Effector memory CD4-positive, alpha-beta T cell (primary cell): Measurements from ENCODE around the gene VASP.

Experiments
- DNase-seq, 3 donors: peaks; one replicate each; pipeline ENCODE4 v3.0.0-alpha.2; 2020
- H3K27ac ChIP-seq: 2 replicates; pipeline ENCODE4 v1.7.0; 2013; ENCODE audit warnings: mild to moderate bottlenecking, low read length, moderate library complexity; ENCODE audit not compliant: insufficient read depth, poor library complexity, severe bottlenecking
- H3K27me3 ChIP-seq: replicated peaks from 2 replicates; pipeline ENCODE4 v1.7.0; 2013; ENCODE audit warnings: mild to moderate bottlenecking, low read length; ENCODE audit not compliant: insufficient read depth, control insufficient read depth, poor library complexity, severe bottlenecking
- H3K36me3 ChIP-seq: 2 replicates; pipeline ENCODE4 v1.7.0; 2013; ENCODE audit warnings: mild to moderate bottlenecking, low read length, moderate library complexity; ENCODE audit not compliant: control insufficient read depth, insufficient read depth
- H3K4me1 ChIP-seq: 2 replicates; pipeline ENCODE4 v1.7.0; 2013; ENCODE audit warnings: low read length, mild to moderate bottlenecking; ENCODE audit not compliant: control insufficient read depth, insufficient read depth, poor library complexity, severe bottlenecking
- H3K4me3 ChIP-seq: 2 replicates; pipeline ENCODE4 v1.7.0; 2013; ENCODE audit warnings: low read length, low read depth, mild to moderate bottlenecking; ENCODE audit not compliant: insufficient read depth, poor library complexity, severe bottlenecking
- H3K9me3 ChIP-seq: 2 replicates; pipeline ENCODE4 v1.7.0; 2013; ENCODE audit warnings: mild to moderate bottlenecking, low read length, moderate library complexity; ENCODE audit not compliant: control insufficient read depth

VASP gene

GRCh38 chr19:45473682-45474605 is 33.3 kb upstream of the VASP start:
- H3K27ac ChIP-seq = no peak overlapping the region
- no peaks in the 10 kb centered on the region for H3K9me3 ChIP-seq
- no peaks in the 10 kb centered on the region for H3K27me3 ChIP-seq
- no peak overlapping the region for H3K4me3 ChIP-seq
- H3K4me1 ChIP-seq = peaks cover 16% of the 10 kb centered on the region
- peak; percentile 61 to 82 (median 81) for DNase-seq
- peaks cover 8% of the 10 kb centered on the region for H3K36me3 ChIP-seq

GRCh38 chr19:45474606-45475521 is 32.4 kb upstream of the VASP start:
- Histone ChIP-seq H3K4me3 (no peak overlapping the region), H3K27ac (no peak overlapping the region), H3K9me3 (no peaks in the 10 kb centered on the region), H3K27me3 (no peaks in the 10 kb centered on the region), H3K4me1 (peaks cover 10% of the 10 kb centered on the region), H3K36me3 (peaks cover 8% of the 10 kb centered on the region)
- peak; percentile 47 to 81 (median 71) for DNase-seq

- peaks cover 7% of the 10 kb centered on the region for H3K4me1 ChIP-seq
- no peaks in the 10 kb centered on the region for H3K9me3 ChIP-seq
- H3K27ac ChIP-seq = no peak overlapping the region
- H3K4me3 ChIP-seq = no peak overlapping the region
- DNase-seq = peak in 2 of 3 donors; percentile 55 to 57
- peaks cover 8% of the 10 kb centered on the region for H3K36me3 ChIP-seq
- H3K27me3 ChIP-seq = no peaks in the 10 kb centered on the region
These were observed 31.6 kb upstream of the VASP start for GRCh38 chr19:45475537-45476291.

- Histone ChIP-seq H3K27me3 (no peaks in the 10 kb centered on the region), H3K9me3 (no peaks in the 10 kb centered on the region), H3K4me3 (no peak overlapping the region), H3K36me3 (peaks cover 6% of the 10 kb centered on the region), H3K27ac (no peak overlapping the region), H3K4me1 (peaks cover 7% of the 10 kb centered on the region)
- peak in 2 of 3 donors; percentile 50 to 51 for DNase-seq
These were observed 31.0 kb upstream of the VASP start for GRCh38 chr19:45476304-45476703.

- H3K4me1 ChIP-seq = peaks cover 7% of the 10 kb centered on the region
- DNase-seq = peak in 2 of 3 donors; percentile 33 to 41
- no peak overlapping the region for H3K4me3 ChIP-seq
- H3K36me3 ChIP-seq = no peaks in the 10 kb centered on the region
- no peaks in the 10 kb centered on the region for H3K9me3 ChIP-seq
- H3K27me3 ChIP-seq = no peaks in the 10 kb centered on the region
- no peak overlapping the region for H3K27ac ChIP-seq
These were observed 30.1 kb upstream of the VASP start for GRCh38 chr19:45477186-45477585.

GRCh38 chr19:45477713-45478453 is 29.4 kb upstream of the VASP start:
- DNase-seq = peak in 2 of 3 donors; percentile 38 to 50
- H3K9me3 ChIP-seq = no peaks in the 10 kb centered on the region
- peaks cover 7% of the 10 kb centered on the region for H3K4me1 ChIP-seq
- no peaks in the 10 kb centered on the region for H3K27me3 ChIP-seq
- peak overlapping the region; percentile 62 for H3K4me3 ChIP-seq
- no peaks in the 10 kb centered on the region for H3K36me3 ChIP-seq
- H3K27ac ChIP-seq = peak overlapping the region; percentile 95

GRCh38 chr19:45478454-45479238 is 28.6 kb upstream of the VASP start:
- H3K4me3 ChIP-seq = peak overlapping the region; percentile 62
- H3K4me1 ChIP-seq = peaks cover 7% of the 10 kb centered on the region
- H3K27ac ChIP-seq = peak overlapping the region; percentile 95
- H3K36me3 ChIP-seq = no peaks in the 10 kb centered on the region
- H3K27me3 ChIP-seq = no peaks in the 10 kb centered on the region
- peak; percentile 79 to 83 (median 82) for DNase-seq
- H3K9me3 ChIP-seq = no peaks in the 10 kb centered on the region

- Histone ChIP-seq H3K9me3 (no peaks in the 10 kb centered on the region), H3K4me1 (peaks cover 6% of the 10 kb centered on the region), H3K27ac (no peak overlapping the region), H3K4me3 (no peak overlapping the region), H3K27me3 (no peaks in the 10 kb centered on the region), H3K36me3 (no peaks in the 10 kb centered on the region)
- DNase-seq = no peak
These were observed 24.2 kb upstream of the VASP start for GRCh38 chr19:45483033-45483432.
